HPDE6-E6E7 (cell line): ENCODE data around the gene MXD4.
"Not testable (repeated sequence)": the region's sequence is repeated elsewhere in the genome, so short reads cannot be mapped to it uniquely, and the experiment has no call there.

Experiments
- DNase-seq: peaks from one replicate; pipeline ENCODE4 v3.0.0; 2011; ENCODE audit warnings: missing footprints; ENCODE audit errors: extremely low spot score

MXD4 gene

GRCh38 chr4:2250357-2251072 lies 11.4 kb downstream of the MXD4 start:
- DNase-seq = no peak

GRCh38 chr4:2249526-2250356 lies 12.2 kb downstream of the MXD4 start:
- peak; percentile 60 for DNase-seq

- DNase-seq = no peak
Measured at GRCh38 chr4:2248821-2249261, 13.1 kb downstream of the MXD4 start.

- no peak for DNase-seq
Measured at GRCh38 chr4:2248044-2248780, 13.7 kb downstream of the MXD4 start.

- no peak for DNase-seq
Measured at GRCh38 chr4:2247128-2248043, 14.5 kb downstream of the MXD4 start.

- DNase-seq = no peak
Measured at GRCh38 chr4:2246384-2247127, 15.4 kb downstream of the MXD4 start.

GRCh38 chr4:2245787-2246275 lies 16.1 kb downstream of the MXD4 start:
- DNase-seq = no peak

- no peak for DNase-seq
Measured at GRCh38 chr4:2245057-2245786, 16.7 kb downstream of the MXD4 start.

- DNase-seq = no peak
Measured at GRCh38 chr4:2243681-2244380, 18.1 kb downstream of the MXD4 start.

GRCh38 chr4:2241410-2242353 lies 20.2 kb downstream of the MXD4 start, which contains the start of the genes HAUS3 and POLN:
Gene HAUS3 (minus strand): TSS chr4:2242121. CDS start chr4:2240946, 1,175 bp downstream.
Gene POLN (minus strand): TSS chr4:2242121. CDS start chr4:2229231, 12,890 bp downstream.
- DNase-seq = peak; percentile 97

- DNase-seq = no peak
Measured at GRCh38 chr4:2241003-2241402, 20.9 kb downstream of the MXD4 start.

- DNase-seq = no peak
Measured at GRCh38 chr4:2236944-2237666, 24.8 kb downstream of the MXD4 start.

- no peak for DNase-seq
Measured at GRCh38 chr4:2231082-2231481, 30.8 kb downstream of the MXD4 start.

GRCh38 chr4:2226261-2226660 lies 35.6 kb downstream of the MXD4 start:
- DNase-seq = no peak

GRCh38 chr4:2222838-2223237 lies 39.1 kb downstream of the MXD4 start:
- no peak for DNase-seq

GRCh38 chr4:2221378-2221777 lies 40.5 kb downstream of the MXD4 start:
- not testable (repeated sequence) for DNase-seq
